Right forelimb (tissue), 1 donor: ENCODE data around the gene MAPK10.

ENCODE experiments used
- DNase-seq: peaks from one replicate; pipeline ENCODE4 v3.0.0-alpha.2; 2018

The MAPK10 gene

GRCh38 chr4:85961887-85962286, 398.0 kb downstream of the MAPK10 start:
- no peak for DNase-seq

GRCh38 chr4:85956293-85956945, 403.4 kb downstream of the MAPK10 start:
- no peak for DNase-seq

GRCh38 chr4:85955620-85956292, 404.1 kb downstream of the MAPK10 start:
- DNase-seq = no peak

- no peak for DNase-seq
Observed at GRCh38 chr4:85953651-85954018, 406.2 kb downstream of the MAPK10 start.

GRCh38 chr4:85952972-85953650, 406.7 kb downstream of the MAPK10 start:
- DNase-seq = no peak

GRCh38 chr4:85952528-85952927, 407.3 kb downstream of the MAPK10 start:
- no peak for DNase-seq

GRCh38 chr4:85951099-85951498, 408.8 kb downstream of the MAPK10 start:
- no peak for DNase-seq

GRCh38 chr4:85946821-85947220, 413.0 kb downstream of the MAPK10 start:
- no peak for DNase-seq

GRCh38 chr4:85942107-85942506, 417.7 kb downstream of the MAPK10 start:
- DNase-seq = no peak

GRCh38 chr4:85940151-85940550, 419.7 kb downstream of the MAPK10 start:
- no peak for DNase-seq
